ENCODE measurements around the gene MCTP1.

MCTP1 gene

DNA sequence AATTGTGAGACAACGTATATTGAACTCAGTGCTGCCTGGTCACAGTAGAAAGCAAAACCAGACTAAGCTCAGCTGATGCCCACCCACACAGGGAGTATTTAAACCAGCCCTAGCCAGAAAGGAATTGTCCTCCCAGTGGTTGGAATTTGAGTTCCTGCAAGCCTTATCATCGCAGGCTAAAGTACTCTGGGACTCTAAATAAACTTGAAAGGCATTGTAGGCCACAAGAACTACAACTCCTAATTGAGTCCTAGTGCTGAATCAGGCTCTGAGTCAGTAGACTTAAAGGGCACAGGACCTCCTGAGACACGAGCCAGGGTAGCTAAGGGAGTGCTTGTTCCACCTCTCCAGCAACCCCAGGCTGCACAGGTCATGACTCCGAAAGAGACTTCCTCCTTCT is 171.4 kb downstream of the MCTP1 start:
- no peak for DNase-seq

GRCh38 chr5:95111141-95111540 is 173.8 kb downstream of the MCTP1 start:
- no peak for DNase-seq

- DNase-seq, result no peak
These were observed 174.8 kb downstream of the MCTP1 start for GRCh38 chr5:95110118-95110517.

DNA sequence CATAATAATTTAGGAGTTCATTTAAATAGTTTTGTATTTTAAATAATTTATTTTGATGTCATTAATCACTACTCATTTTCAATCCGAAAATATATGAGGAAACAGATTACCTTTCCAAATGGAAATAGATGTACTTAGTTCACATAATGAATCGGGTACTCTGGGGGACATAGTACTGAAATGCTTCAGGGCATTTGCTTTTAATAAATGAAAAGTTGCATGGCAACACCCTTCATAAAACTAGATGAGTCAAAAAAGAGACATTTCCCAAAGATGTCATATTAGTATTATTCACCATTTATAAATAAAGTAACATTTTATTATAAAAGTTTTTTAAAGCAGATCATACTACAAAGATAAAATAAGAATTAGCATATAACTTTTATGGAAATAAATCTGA is 177.8 kb downstream of the MCTP1 start:
- no peak for DNase-seq

GRCh38 chr5:95105638-95106037 is 179.3 kb downstream of the MCTP1 start:
- DNase-seq, result no peak

- DNase-seq, result no peak
These were observed 182.2 kb downstream of the MCTP1 start for GRCh38 chr5:95102687-95103086.

GRCh38 chr5:95102080-95102479 is 182.8 kb downstream of the MCTP1 start:
- DNase-seq, result no peak

GRCh38 chr5:95100551-95100950 is 184.3 kb downstream of the MCTP1 start:
- no peak for DNase-seq

DNA sequence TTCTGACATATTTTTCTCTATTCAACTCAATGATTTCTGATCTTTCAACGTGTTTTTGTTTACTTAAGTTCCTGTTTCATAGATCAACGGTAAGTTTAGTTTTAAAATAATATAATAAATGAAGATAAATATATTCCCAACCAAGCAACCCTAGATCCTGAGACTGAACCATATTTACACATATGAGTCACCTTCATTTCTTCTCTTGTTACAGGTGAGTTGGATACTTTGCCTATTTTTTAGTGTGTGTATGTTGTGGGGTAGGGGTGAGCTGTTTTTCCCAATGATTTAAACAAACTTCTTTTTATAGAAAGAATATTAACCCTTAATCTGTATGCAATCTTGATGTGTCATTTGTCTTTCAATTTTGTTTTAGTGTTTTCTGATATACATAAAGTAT is 186.9 kb downstream of the MCTP1 start:
- no peak for DNase-seq

- DNase-seq, result no peak
These were observed 191.7 kb downstream of the MCTP1 start for GRCh38 chr5:95093211-95093610.

- DNase-seq, result no peak
These were observed 194.1 kb downstream of the MCTP1 start for GRCh38 chr5:95090774-95091173.

GRCh38 chr5:95087816-95088317 is 197.0 kb downstream of the MCTP1 start:
- DNase-seq, result no peak

- DNase-seq, result no peak
These were observed 197.7 kb downstream of the MCTP1 start for GRCh38 chr5:95086927-95087815.

- no peak for DNase-seq
These were observed 200.1 kb downstream of the MCTP1 start for GRCh38 chr5:95084757-95085156.

GRCh38 chr5:95083606-95084005 is 201.3 kb downstream of the MCTP1 start:
- DNase-seq, result no peak

GRCh38 chr5:95081982-95082381 is 202.9 kb downstream of the MCTP1 start:
- no peak for DNase-seq

DNA sequence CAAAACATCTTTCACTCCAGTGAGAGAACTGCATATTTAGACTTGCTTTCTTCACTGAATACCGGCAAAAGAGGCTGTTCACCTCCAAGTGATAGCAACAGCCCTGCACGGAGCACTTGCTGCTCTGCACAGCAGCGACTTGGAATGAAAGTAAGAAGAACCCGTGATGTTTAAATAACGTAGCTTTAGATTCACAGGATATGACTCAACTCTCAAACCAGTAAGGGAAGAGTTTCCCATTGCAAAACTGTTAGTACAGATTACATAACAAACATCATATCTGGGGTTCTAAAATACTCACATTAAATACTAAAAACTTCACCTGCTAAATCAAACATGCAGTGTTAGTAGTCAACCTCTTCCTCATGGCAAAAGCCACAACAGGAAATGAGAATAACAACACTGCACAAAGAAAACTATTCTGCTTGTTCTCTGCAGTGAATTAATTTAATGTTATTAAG is 203.4 kb downstream of the MCTP1 start:
- no peak for DNase-seq

- no peak for DNase-seq
These were observed 204.5 kb downstream of the MCTP1 start for GRCh38 chr5:95080441-95080840.

DNA sequence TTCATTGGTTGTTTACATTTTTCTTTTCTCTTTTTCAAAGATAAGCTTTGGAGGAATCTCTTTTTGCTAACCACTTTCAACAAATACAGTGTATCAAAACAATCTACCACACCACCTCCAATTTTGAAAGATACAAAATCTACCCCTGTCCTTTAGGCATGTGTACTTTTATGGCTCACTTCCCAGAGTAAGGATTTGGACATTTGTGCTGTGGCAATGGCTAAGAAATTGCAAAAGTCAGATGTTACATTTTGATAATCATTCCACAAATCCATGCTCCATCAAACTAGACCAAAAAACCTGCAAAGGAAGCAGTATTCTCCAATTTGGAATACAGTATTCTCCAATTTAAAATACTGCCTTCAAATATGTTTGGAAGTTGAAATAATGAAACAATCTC is 204.9 kb downstream of the MCTP1 start:
- no peak for DNase-seq

GRCh38 chr5:95078868-95079267 is 206.0 kb downstream of the MCTP1 start:
- no peak for DNase-seq

DNA sequence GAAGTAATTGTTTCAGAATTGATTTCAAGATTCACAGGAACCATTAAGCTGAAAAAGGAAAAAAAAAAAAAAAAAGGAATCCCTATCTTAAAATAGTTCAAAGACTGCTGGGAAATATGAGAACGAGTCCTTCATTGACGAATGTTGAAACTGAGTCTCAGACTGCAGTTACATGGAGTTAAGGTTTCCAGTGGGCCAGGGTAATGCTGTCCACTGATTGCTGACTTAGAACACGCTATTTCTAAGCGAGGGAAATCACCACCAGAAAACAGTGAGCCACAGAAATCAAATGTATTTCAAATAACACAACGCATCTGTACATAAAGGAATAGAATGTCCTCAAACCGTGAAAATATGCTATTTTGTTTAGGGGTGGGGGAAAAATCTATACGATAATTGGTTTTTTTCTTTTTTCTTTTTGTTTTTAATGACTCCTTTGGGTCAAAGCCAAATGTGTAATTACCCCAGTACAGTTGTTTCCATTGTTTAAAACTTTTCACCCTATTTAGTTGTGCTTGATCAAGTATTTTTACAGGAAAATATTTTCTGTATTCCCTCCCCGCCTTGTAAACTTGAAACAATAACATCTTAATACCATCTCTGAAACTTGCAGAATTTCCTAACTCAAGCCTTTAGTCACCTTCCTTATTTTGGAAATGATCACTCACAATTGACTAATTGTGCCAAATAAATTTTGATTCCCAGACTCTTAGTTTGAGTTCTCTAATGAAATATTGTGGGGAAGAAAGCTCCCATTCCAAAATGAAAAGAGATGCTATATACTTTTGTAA is 208.3 kb downstream of the MCTP1 start:
- no peak for DNase-seq

GRCh38 chr5:95075111-95075510 is 209.8 kb downstream of the MCTP1 start:
- no peak for DNase-seq

GRCh38 chr5:95072281-95072680 is 212.6 kb downstream of the MCTP1 start:
- DNase-seq, result no peak

DNA sequence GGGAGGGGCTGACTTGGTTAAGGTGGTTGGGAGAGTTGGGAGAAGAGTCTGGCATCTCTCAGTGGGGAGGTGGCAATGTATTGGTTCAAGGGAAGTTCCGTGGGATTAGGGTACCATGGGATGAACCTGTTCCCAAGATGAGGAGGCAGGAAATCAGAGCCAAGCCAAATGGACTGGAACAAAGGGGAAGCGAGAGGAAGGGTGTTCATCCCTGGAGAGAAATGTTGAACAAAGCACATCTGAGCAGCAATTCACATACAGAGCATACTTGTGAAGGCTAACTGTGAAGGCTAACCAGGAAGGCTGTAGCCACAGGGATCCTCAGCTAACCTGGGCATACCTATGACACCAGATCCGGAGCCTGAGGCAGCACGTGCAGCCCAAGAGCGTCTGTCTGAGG is 214.0 kb downstream of the MCTP1 start:
- no peak for DNase-seq
